Astrocyte of the spinal cord (primary cell): ENCODE results near the gene PDSS1.

Experiments
- DNase-seq: peaks from one replicate; pipeline ENCODE4 v3.0.0; 2011; ENCODE audit warnings: low read depth, low spot score
- H3K4me3 ChIP-seq: 2 replicates; pipeline ENCODE4 v1.5.1; 2011; ENCODE audit warnings: low read depth, mild to moderate bottlenecking, low read length, moderate library complexity
- CTCF ChIP-seq: IDR thresholded peaks from 2 replicates; pipeline ENCODE4 v1.5.1; 2012; ENCODE audit warnings: low read depth, mild to moderate bottlenecking, low read length, inconsistent platforms
- in situ Hi-C: cut with HindIII; loops from 2 replicates; pipeline ENCODE4 v1.10.0; 2017; ENCODE audit warnings: low sequenced_read_pairs

The PDSS1 gene

DNA sequence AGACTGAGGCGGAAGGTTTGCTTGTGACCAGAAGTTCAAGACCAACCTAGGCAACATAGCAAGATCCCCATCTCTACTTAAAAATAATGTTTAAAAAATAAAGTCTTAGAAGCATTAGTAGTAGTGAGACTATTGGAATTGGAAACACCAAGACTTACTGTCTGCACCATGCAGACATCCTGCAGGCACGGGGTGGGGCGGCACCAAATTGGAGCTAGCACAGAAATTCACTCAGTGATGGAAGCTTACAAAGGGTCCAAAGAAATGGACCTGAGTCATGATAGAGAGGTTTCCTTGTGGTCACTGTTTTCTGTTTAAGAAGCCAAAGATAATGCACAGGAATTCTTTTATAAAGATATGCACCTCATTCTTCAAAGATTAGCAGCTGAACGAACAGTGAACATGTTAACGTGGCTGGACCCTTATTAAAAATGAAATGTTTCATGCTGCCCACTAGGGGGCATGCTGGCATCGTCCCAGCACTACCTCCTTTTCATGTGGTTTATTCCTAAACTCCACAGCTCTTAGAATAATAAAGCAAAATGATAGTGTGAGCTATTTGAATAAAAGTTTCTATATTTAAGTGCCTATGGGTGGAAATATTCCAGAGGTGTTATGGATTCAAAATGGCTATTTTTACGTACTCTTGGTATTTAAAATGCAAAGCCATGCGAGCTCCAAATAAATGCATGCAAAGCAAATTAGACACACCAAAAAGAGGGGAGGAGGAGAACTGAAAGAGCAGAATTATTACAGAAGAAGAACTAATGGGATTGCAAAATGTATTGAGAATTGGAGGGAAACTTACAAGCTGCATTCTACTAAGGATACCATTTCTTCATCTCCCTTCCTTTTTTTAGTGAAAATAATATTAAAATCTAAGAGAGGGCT, 28.6 kb downstream of the PDSS1 start:
- TF ChIP-seq CTCF: peak; percentile 70
- in situ Hi-C loops: no loop called here
- no peak overlapping the region for H3K4me3 ChIP-seq
- DNase-seq: peak; percentile 79

DNA sequence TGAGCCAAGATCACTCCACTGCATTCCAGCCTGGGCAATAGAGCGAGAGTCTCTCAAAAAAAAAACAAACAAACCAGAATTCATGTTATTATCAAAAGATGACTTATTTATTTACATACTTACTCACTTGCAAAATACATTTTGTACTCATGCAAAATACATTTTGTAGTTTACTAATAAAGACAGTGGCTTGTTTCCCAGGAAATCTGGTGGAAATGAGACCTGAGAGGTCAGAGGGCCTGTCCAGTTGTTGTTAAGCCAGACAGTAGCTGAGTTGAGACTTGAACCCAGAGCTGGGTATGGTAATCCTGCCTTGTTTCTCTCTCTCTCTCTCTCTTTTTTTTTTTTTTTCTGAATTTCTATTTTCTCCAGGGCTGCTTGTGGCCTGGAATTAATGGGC, 29.5 kb downstream of the PDSS1 start:
- DNase-seq: no peak
- no peak overlapping the region for H3K4me3 ChIP-seq
- no peak for TF ChIP-seq CTCF
- in situ Hi-C loops: no loop called here

DNA sequence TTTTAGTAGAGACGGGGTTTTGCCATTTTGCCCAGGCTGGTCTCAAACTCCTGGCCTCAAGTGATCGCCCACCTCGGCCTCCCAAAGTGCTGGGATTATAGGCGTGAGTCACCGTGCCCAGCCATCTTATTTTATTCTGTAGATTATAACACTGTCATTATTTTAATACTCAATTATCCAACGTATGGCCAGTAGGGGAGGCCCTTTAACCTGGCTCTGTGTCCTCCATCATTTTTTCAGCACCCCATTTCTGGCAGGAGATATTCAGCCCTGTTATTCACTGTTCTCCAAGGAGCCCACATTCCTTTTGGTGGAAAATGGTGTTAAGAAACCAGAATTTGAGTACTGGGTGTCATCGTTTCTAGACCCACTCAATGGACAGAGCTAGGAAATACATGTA, 31.5 kb downstream of the PDSS1 start:
- no peak overlapping the region for H3K4me3 ChIP-seq
- no peak for TF ChIP-seq CTCF
- no peak for DNase-seq
- in situ Hi-C loops: no loop called here

DNA sequence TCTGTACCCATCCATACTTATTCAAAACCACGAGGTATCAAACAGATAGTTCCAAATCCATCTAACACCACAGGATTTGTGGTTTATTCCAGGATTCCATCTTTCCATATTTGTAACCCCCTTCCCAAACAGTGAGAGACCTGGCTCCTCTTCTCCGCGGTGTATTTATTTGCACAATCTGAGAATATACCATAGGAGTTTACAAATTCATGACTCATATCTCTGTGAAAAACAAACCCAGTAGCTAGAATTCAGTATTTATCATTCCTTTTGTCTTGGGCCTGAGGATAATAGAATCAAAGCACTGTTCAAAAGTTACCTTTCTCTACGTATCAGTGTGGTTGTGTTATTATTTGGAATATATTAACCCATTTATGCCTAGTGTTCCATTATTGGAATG, 31.9 kb downstream of the PDSS1 start:
- TF ChIP-seq CTCF: no peak
- in situ Hi-C loops: no loop called here
- no peak overlapping the region for H3K4me3 ChIP-seq
- no peak for DNase-seq

DNA sequence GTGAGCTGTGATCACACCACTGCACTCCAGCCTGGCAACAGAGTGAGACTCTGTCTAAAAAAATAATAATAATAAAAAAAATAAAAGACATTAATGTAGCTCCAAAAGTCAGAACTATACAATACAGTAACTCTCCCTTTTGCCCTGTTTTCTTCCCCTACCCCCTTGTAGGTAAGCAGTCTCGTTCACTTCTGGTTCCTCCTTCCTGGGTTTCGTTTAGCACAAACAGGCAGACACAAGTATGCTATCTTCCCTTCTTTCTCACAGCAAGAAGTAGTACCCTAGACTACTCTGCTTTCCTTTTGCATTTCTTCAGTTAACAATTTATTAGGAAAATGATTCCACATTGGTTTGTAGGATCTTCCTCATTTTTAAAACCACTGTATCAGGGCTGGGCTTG, 33.1 kb downstream of the PDSS1 start:
- no peak for TF ChIP-seq CTCF
- no peak overlapping the region for H3K4me3 ChIP-seq
- DNase-seq: no peak
- in situ Hi-C loops: no loop called here

DNA sequence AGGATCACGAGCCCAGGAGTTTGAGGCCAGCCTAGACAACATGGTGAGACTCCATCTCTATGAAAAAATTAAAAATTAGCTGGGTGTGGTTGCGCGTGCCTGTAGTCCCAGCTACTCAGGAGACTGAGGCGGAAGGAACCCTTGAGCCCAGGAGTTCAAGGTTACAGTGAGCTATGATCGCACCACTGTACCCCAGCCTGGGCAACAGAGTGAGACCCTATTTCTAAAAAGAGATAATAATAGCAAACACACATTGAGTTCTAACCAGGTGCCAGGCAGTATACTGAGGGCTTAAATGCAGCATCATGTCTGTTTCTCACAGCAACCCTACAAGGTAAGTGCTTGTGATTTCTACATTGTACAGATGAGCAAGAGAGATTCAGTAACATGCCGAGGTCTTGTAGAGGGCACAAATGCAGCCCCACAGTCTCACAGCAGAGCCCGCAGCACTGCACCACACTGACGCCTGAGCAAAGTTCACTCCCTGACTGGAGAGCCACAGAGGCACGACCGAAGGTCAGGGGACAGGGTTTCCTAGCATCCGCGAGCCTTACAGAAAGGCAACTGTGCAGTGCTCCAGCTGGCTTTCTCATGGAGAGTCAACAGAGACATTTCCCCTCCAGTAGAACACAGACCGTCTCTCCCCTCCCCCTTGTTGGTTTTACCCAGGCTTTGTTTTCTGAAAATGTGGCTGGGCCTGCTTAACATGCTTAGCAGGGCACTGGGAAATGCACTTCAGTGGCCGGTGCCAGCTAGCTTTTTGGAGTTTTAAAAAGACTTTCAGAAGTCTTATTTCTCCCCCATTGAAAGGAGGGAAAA, 36.5 kb downstream of the PDSS1 start:
- H3K4me3 ChIP-seq: no peak overlapping the region
- in situ Hi-C loops: no loop called here
- no peak for DNase-seq
- no peak for TF ChIP-seq CTCF
